ENCODE results near the gene UQCC3. TPM values are rescaled to one million over a fixed set of nuclear protein-coding genes. Genes with fewer than 3 reads are reported as not detected.

The UQCC3 gene
- total RNA-seq, 1 experiment from 2014 or later = 17.9 TPM

DNA sequence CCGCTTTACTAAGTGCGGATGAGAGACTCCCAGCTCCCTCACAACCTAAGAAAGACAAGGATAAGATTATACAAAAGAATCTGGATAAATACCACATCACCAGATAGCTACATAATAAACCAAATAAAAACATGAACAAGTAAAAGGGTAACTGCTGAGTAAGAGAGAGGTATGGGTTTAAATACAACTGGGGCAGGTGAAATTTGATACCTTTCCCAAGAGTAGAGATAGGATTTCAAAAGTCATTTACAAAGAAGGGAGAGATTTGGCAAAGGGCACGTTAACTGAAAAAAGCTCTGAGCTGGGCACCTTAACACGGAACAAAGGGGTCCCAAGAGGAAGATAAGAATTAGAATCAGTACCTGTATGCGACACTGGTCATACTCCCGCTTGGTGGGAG is 5.7 kb downstream of the UQCC3 start (continued):
- TF ChIP-seq, protein P1, sequence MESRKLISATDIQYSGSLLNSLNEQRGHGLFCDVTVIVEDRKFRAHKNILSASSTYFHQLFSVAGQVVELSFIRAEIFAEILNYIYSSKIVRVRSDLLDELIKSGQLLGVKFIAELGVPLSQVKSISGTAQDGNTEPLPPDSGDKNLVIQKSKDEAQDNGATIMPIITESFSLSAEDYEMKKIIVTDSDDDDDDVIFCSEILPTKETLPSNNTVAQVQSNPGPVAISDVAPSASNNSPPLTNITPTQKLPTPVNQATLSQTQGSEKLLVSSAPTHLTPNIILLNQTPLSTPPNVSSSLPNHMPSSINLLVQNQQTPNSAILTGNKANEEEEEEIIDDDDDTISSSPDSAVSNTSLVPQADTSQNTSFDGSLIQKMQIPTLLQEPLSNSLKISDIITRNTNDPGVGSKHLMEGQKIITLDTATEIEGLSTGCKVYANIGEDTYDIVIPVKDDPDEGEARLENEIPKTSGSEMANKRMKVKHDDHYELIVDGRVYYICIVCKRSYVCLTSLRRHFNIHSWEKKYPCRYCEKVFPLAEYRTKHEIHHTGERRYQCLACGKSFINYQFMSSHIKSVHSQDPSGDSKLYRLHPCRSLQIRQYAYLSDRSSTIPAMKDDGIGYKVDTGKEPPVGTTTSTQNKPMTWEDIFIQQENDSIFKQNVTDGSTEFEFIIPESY (IDR thresholded peaks at IDR 0.05; ENCODE audit: extremely low read depth, insufficient replicate concordance, low read length) = no peak
- TF ChIP-seq SP1 (IDR thresholded peaks at IDR 0.05; ENCODE audit: low read depth) (no peak), POLR2AphosphoS5 (IDR thresholded peaks at IDR 0.05; ENCODE audit: low read depth, low read length) (no peak), SRF (IDR thresholded peaks at IDR 0.05; ENCODE audit: low read depth) (no peak), EGR1 (IDR thresholded peaks at IDR 0.05; ENCODE audit: low read depth) (no peak), CBX3 (IDR thresholded peaks at IDR 0.05; ENCODE audit: low read depth) (no peak), TCF7L2 (IDR thresholded peaks at IDR 0.05; ENCODE audit: borderline replicate concordance, extremely low read depth, insufficient read depth, insufficient read length) (no peak), SIN3A (IDR thresholded peaks at IDR 0.05; ENCODE audit: low read depth) (no peak), YY1 (IDR thresholded peaks at IDR 0.05; ENCODE audit: extremely low read depth, insufficient replicate concordance, low read depth, low read length) (no peak)
- TF ChIP-seq, protein P2, sequence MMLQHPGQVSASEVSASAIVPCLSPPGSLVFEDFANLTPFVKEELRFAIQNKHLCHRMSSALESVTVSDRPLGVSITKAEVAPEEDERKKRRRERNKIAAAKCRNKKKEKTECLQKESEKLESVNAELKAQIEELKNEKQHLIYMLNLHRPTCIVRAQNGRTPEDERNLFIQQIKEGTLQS (IDR thresholded peaks at IDR 0.05) = no peak

DNA sequence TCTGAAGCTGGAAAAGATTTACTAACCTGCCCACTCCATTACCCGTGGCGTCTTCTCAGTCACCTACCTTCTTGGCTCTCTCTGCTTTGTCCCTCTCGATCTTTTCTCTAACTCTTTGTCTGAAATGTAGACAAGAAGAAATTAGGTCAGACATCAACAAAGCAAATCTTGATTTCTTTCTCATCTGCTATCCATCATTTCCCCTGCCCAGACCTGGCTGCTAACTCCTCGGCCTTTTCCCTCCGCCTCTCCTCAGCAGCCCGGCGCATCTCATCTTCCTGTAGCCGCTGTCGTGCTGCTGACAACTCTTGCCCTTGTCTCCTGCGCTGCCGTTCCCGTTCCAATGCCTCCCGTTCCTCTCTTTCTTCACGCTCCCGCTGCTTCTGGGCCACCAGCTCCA is 6.2 kb downstream of the UQCC3 start:
- Histone ChIP-seq H3K9me2 (ENCODE audit: insufficient read depth) (no peaks in the 10 kb centered on the region), H3K4me2 (ENCODE audit: low read length) (peak overlapping the region; percentile 95), H3K36me3 (ENCODE audit: control insufficient read depth in 1 of 2, insufficient read depth in 2 of 2, low read length in 2 of 2) (peaks cover 6 to 11% of the 10 kb centered on the region in 2 experiments; a peak in 3 of 4 replicates), H2AFZ (ENCODE audit: low read depth, low read length, poor library complexity, severe bottlenecking) (no peak overlapping the region), H3K4me3 (replicated peaks in 1 of 2; ENCODE audit: low read depth in 1 of 2, low read length in 2 of 2) (peak overlapping the region; percentile 80 to 87), H3K9ac (ENCODE audit: low read length) (peak overlapping the region; percentile 84), H3K4me1 (ENCODE audit: control insufficient read depth in 1 of 2, insufficient read depth in 2 of 2, low read length in 2 of 2) (peaks cover 31 to 51% of the 10 kb centered on the region in 2 experiments), H3K9me3 (ENCODE audit: control insufficient read depth in 1 of 2, insufficient read depth in 1 of 2, low read depth in 1 of 2, low read length in 2 of 2) (no peaks in the 10 kb centered on the region), H3K27ac (ENCODE audit: low read depth, low read length) (no peak overlapping the region), H4K20me1 (ENCODE audit: insufficient read depth) (no peaks in the 10 kb centered on the region), H3K27me3 (ENCODE audit: insufficient read depth, low read length) (no peaks in the 10 kb centered on the region), H3K79me2 (ENCODE audit: insufficient read depth, low read length) (peaks cover 55% of the 10 kb centered on the region)
- no peak for DNase-seq (ENCODE audit: low read depth, low spot score)
- no peak for ATAC-seq
- intact Hi-C loops (cut with micrococcal nuclease) = loop anchor here (10.0 kb wide), 1 partner anchor 87 kb away; the partner anchor contains the start of gene POLR2G
- BruUV-seq (replicated peaks) = no TSS peak
- ChIA-PET CTCF (no interaction called here), POLR2A (interaction anchor here (1.2 to 2.4 kb wide), 2 partner anchors 13 to 86 kb away, joined by 4 to 6 read pairs; partner anchors contain the start of genes C11orf98, CSKMT and TUT1), RAD21 (ENCODE audit: low non-redundant PET in 1 of 2, low total read pairs in 2 of 2, uncharacterized antibody in 2 of 2, unreplicated experiment in 2 of 2) (no interaction called here)
- TF ChIP-seq FOSL1 (IDR thresholded peaks at IDR 0.05; ENCODE audit: low read depth) (no peak), EZH2 (IDR thresholded peaks at IDR 0.05) (no peak), CBX3 (IDR thresholded peaks at IDR 0.05; ENCODE audit: low read depth) (no peak), SRF (IDR thresholded peaks at IDR 0.05; ENCODE audit: low read depth) (no peak), EZH2phosphoT487 (IDR thresholded peaks at IDR 0.05; ENCODE audit: borderline replicate concordance) (no peak)
- TF ChIP-seq, protein P3, sequence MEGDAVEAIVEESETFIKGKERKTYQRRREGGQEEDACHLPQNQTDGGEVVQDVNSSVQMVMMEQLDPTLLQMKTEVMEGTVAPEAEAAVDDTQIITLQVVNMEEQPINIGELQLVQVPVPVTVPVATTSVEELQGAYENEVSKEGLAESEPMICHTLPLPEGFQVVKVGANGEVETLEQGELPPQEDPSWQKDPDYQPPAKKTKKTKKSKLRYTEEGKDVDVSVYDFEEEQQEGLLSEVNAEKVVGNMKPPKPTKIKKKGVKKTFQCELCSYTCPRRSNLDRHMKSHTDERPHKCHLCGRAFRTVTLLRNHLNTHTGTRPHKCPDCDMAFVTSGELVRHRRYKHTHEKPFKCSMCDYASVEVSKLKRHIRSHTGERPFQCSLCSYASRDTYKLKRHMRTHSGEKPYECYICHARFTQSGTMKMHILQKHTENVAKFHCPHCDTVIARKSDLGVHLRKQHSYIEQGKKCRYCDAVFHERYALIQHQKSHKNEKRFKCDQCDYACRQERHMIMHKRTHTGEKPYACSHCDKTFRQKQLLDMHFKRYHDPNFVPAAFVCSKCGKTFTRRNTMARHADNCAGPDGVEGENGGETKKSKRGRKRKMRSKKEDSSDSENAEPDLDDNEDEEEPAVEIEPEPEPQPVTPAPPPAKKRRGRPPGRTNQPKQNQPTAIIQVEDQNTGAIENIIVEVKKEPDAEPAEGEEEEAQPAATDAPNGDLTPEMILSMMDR (IDR thresholded peaks at IDR 0.05 in 2 of 3, conservative IDR thresholded peaks at IDR 0.05 in 1 of 3; ENCODE audit: borderline replicate concordance in 1 of 3, insufficient read depth in 1 of 3, low read depth in 2 of 3, low read length in 2 of 3) = no peak

Data from HCT116 (cell line).